Natural killer cell treated with Interleukin-12 subunit alpha and Interleukin-12 subunit beta and Interleukin-15 and Interleukin-18, amount 100 ng/mL, for 72 hours (primary cell): ENCODE data around the gene MNX1. TPM values are rescaled to one million over a fixed set of nuclear protein-coding genes. Genes with fewer than 3 reads are reported as not detected.

Experiments
- ATAC-seq, 2 donors: fragments of 150-1000 bp; cut with Tn5 transposase in 1 of 2; sonication (Bioruptor Pico), chemical (Tn5 transposase) in 1 of 2; 2 replicates each; pipeline ENCODE4 v1.10.0; 2021
- DNase-seq: peaks from one replicate; pipeline ENCODE4 v3.0.0; 2022; ENCODE audit warnings: low spot score
- H3K27ac Mint-ChIP-seq, 2 donors: 1 replicate in 1 of 2; 2 replicates in 1 of 2; pipeline ENCODE4 v1.8.0; 2022; ENCODE audit warnings: mixed read lengths in 2 of 2, mild to moderate bottlenecking in 1 of 2, moderate library complexity in 1 of 2
- H3K27me3 Mint-ChIP-seq, 2 donors: 1 replicate in 1 of 2; 2 replicates in 1 of 2; pipeline ENCODE4 v1.8.0; 2022; ENCODE audit warnings: mixed read lengths in 2 of 2
- H3K36me3 Mint-ChIP-seq: one replicate; pipeline ENCODE4 v1.8.0; 2022; ENCODE audit warnings: mixed read lengths
- H3K4me1 Mint-ChIP-seq, 2 donors: 1 replicate in 1 of 2; 2 replicates in 1 of 2; pipeline ENCODE4 v1.8.0; 2022; ENCODE audit warnings: low read depth in 2 of 2, mixed read lengths in 2 of 2, mild to moderate bottlenecking in 1 of 2
- H3K4me3 Mint-ChIP-seq: one replicate; pipeline ENCODE4 v1.8.0; 2022; ENCODE audit warnings: mixed read lengths
- H3K9me3 Mint-ChIP-seq: 2 replicates; pipeline ENCODE4 v1.8.0; 2022; ENCODE audit warnings: mixed read lengths
- total RNA-seq, 2 donors: library from RNA; stranded (reverse); gene quantifications; one replicate each; pipeline ENCODE4 v1.2.3, GENCODE V29; 2022

MNX1 gene
- total RNA-seq, 2 donors from 2014 or later: not detected

GRCh38 chr7:156968183-156968582, 42.3 kb downstream of the MNX1 start:
- no peak overlapping the region for H3K27ac Mint-ChIP-seq
- DNase-seq (no peak), ATAC-seq (no peak)
- H3K27me3 Mint-ChIP-seq: no peaks in the 10 kb centered on the region
- H3K4me1 Mint-ChIP-seq: no peaks in the 10 kb centered on the region
- no peak overlapping the region for H3K4me3 Mint-ChIP-seq
- H3K36me3 Mint-ChIP-seq: peaks cover 9% of the 10 kb centered on the region
- H3K9me3 Mint-ChIP-seq: no peaks in the 10 kb centered on the region

GRCh38 chr7:156966387-156966786, 44.1 kb downstream of the MNX1 start:
- ATAC-seq (no peak), DNase-seq (no peak)
- H3K36me3 Mint-ChIP-seq: peaks cover 17% of the 10 kb centered on the region
- H3K9me3 Mint-ChIP-seq: no peaks in the 10 kb centered on the region
- H3K27me3 Mint-ChIP-seq: no peaks in the 10 kb centered on the region
- H3K4me3 Mint-ChIP-seq: no peak overlapping the region
- no peak overlapping the region for H3K27ac Mint-ChIP-seq
- peaks cover under 1 to 5% of the 10 kb centered on the region in 2 donors for H3K4me1 Mint-ChIP-seq

- H3K4me1 Mint-ChIP-seq: peaks cover 7 to 17% of the 10 kb centered on the region in 2 donors
- no peak for ATAC-seq
- no peaks in the 10 kb centered on the region for H3K27me3 Mint-ChIP-seq
- H3K9me3 Mint-ChIP-seq: no peaks in the 10 kb centered on the region
- DNase-seq: no peak
- H3K4me3 Mint-ChIP-seq: no peak overlapping the region
- H3K27ac Mint-ChIP-seq: no peak overlapping the region
- H3K36me3 Mint-ChIP-seq: peaks cover 30% of the 10 kb centered on the region
Observed at GRCh38 chr7:156964971-156965370, 45.5 kb downstream of the MNX1 start.

GRCh38 chr7:156963472-156963871, 47.0 kb downstream of the MNX1 start:
- Mint-ChIP-seq H3K27ac (no peak overlapping the region), H3K4me3 (no peak overlapping the region), H3K9me3 (no peaks in the 10 kb centered on the region), H3K27me3 (no peaks in the 10 kb centered on the region), H3K4me1 (peaks cover 7 to 17% of the 10 kb centered on the region in 2 donors), H3K36me3 (peaks cover 30% of the 10 kb centered on the region)
- ATAC-seq: no peak
- DNase-seq: no peak

- Mint-ChIP-seq H3K4me1 (peaks cover 7 to 17% of the 10 kb centered on the region in 2 donors), H3K9me3 (no peaks in the 10 kb centered on the region), H3K27ac (no peak overlapping the region), H3K36me3 (peaks cover 30% of the 10 kb centered on the region), H3K27me3 (no peaks in the 10 kb centered on the region), H3K4me3 (no peak overlapping the region)
- no peak for DNase-seq
- no peak for ATAC-seq
Observed at GRCh38 chr7:156962897-156963296, 47.6 kb downstream of the MNX1 start.

- Mint-ChIP-seq H3K27ac (no peak overlapping the region), H3K4me1 (peaks cover 7 to 17% of the 10 kb centered on the region in 2 donors), H3K36me3 (peaks cover 30% of the 10 kb centered on the region), H3K4me3 (no peak overlapping the region), H3K27me3 (no peaks in the 10 kb centered on the region), H3K9me3 (no peaks in the 10 kb centered on the region)
- DNase-seq (no peak), ATAC-seq (no peak)
Observed at GRCh38 chr7:156962145-156962544, 48.3 kb downstream of the MNX1 start.

- Mint-ChIP-seq H3K36me3 (peaks cover 42% of the 10 kb centered on the region), H3K4me1 (peaks cover 13 to 30% of the 10 kb centered on the region in 2 donors), H3K27me3 (no peaks in the 10 kb centered on the region), H3K27ac (no peak overlapping the region), H3K4me3 (no peak overlapping the region), H3K9me3 (no peaks in the 10 kb centered on the region)
- no peak for DNase-seq
- no peak for ATAC-seq
Observed at GRCh38 chr7:156956727-156957126, 53.7 kb downstream of the MNX1 start.

GRCh38 chr7:156954941-156955340, 55.5 kb downstream of the MNX1 start:
- Mint-ChIP-seq H3K4me3 (no peak overlapping the region), H3K9me3 (no peaks in the 10 kb centered on the region), H3K4me1 (peaks cover 13 to 24% of the 10 kb centered on the region in 2 donors), H3K36me3 (peaks cover 34% of the 10 kb centered on the region), H3K27ac (no peak overlapping the region), H3K27me3 (no peaks in the 10 kb centered on the region)
- ATAC-seq: no peak
- DNase-seq: no peak

Other genes starting within 250 kb of the MNX1 start
- 10 to 100 TPM; 41.7 to 62.4 TPM for gene LMBR1, start 117.5 kb downstream of the MNX1 start, total RNA-seq
- gene NOM1, start 61.0 kb downstream of the MNX1 start, total RNA-seq: 10 to 100 TPM; 28.9 to 68.1 TPM
- gene UBE3C, start 128.3 kb upstream of the MNX1 start, total RNA-seq: 100 to 1,000 TPM in 1 of 2 donors, 10 to 100 TPM in 1; 69.6 to 117 TPM